C4-2B (cell line): ENCODE measurements around the gene CMYA5.

Experiments used
- CTCF ChIP-seq: fragments of 450-650 bp; conservative IDR thresholded peaks from 2 replicates; pipeline ENCODE4 v1.5.1; 2017; ENCODE audit warnings: mild to moderate bottlenecking
- ZFX ChIP-seq: fragments of 450-650 bp; IDR thresholded peaks from 2 replicates; pipeline ENCODE4 v1.6.1; 2017

GRCh38 chr5:79771387-79771786 lies 81.8 kb downstream of the CMYA5 start:
- TF ChIP-seq CTCF = no peak
- TF ChIP-seq ZFX = no peak
